K562 (cell line): ENCODE results near the gene ZNF391. TPM values are rescaled to one million over a fixed set of nuclear protein-coding genes. Genes with fewer than 3 reads are reported as not detected.
A peak's percentile ranks its signal among the peaks of the same experiment; 100 is the strongest.

Source experiments
- ATAC-seq: fragments of 200-7000 bp; cut with Tn5 transposase; 3 replicates; pipeline ENCODE4 v1.9.1; 2020; ENCODE audit warnings: moderate library complexity
- BruUV-seq: library from RNA; stranded (reverse); fragments of 400-500 nt; replicated peaks from 2 replicates; lab custom pipeline; 2021; lab: Mats Ljungman, UMichigan
- CTCF ChIA-PET: fragments of 300-600 bp; formaldehyde crosslinking; extraction: SDS; loops from one replicate; lab custom pipeline; 2021; ENCODE audit warnings: low intra/inter-chr PET ratio; lab: Yijun Ruan, JAX
- POLR2A ChIA-PET: fragments of 300-600, 350-650 bp; sonication (Branson Sonifier 250); formaldehyde crosslinking; extraction: SDS; loops from one replicate; lab custom pipeline; 2021; ENCODE audit warnings: antibody characterized with exemption, inconsistent platforms; lab: Yijun Ruan, JAX
- DNase-seq, 4 experiments: peaks; one replicate each; pipeline versions ENCODE4 v3.0.0 to v3.0.0-alpha.2; 2011 to 2018; ENCODE audit warnings: low spot score in 3 of 4, mixed read lengths in 3 of 4; ENCODE audit errors: extremely low read depth in 1 of 4
- FAIRE-seq: peaks from 2 replicates; lab custom pipeline; 2011; peaks lifted over from hg19 to GRCh38; lab: Jason Lieb, UNC
- H2AFZ ChIP-seq: 2 replicates; pipeline ENCODE4 v1.6.0; 2011; ENCODE audit warnings: low read depth, low read length, control low read depth, inconsistent platforms
- H3K27ac ChIP-seq: fragments of 200-600 bp; 3 replicates; pipeline ENCODE4 v1.8.0; 2011; ENCODE audit warnings: low read depth, mild to moderate bottlenecking, control low read depth, inconsistent platforms, low read length, moderate library complexity, mixed read lengths; ENCODE audit errors: extremely low read depth
- H3K27me3 ChIP-seq, 2 experiments: fragments of 300-600 bp in 1 of 2; 2 replicates in 1 of 2; 3 replicates in 1 of 2; pipeline versions ENCODE4 v1.6.0 to v1.8.0; 2011; ENCODE audit warnings: inconsistent platforms in 2 of 2, low read length in 2 of 2, mild to moderate bottlenecking in 1 of 2, mixed read lengths in 1 of 2, moderate library complexity in 1 of 2; ENCODE audit not compliant: control insufficient read depth in 2 of 2, insufficient read depth in 2 of 2
- H3K36me3 ChIP-seq: fragments of 300-600 bp; 3 replicates; pipeline ENCODE4 v1.8.0; 2011; ENCODE audit warnings: mild to moderate bottlenecking, low read length, inconsistent platforms; ENCODE audit not compliant: control insufficient read depth, insufficient read depth
- H3K4me1 ChIP-seq, 2 experiments: fragments of 200-600 bp in 1 of 2; replicated peaks in 1 of 2; 2 replicates in 1 of 2; 3 replicates in 1 of 2; pipeline versions ENCODE4 v1.5.1 to v1.8.0; 2011; ENCODE audit warnings: inconsistent platforms in 2 of 2, low read length in 2 of 2, mild to moderate bottlenecking in 1 of 2, mixed read lengths in 1 of 2, moderate library complexity in 1 of 2; ENCODE audit not compliant: control insufficient read depth in 2 of 2, insufficient read depth in 2 of 2
- H3K4me2 ChIP-seq: 2 replicates; pipeline ENCODE4 v1.6.1; 2011; ENCODE audit warnings: low read length, control low read depth, inconsistent platforms, mixed read lengths; ENCODE audit not compliant: insufficient read depth
- H3K4me3 ChIP-seq: fragments of 200-600 bp; sonication (generic), shearing (Covaris generic); 2 replicates; pipeline ENCODE4 v1.5.1; 2016; ENCODE audit warnings: control low read depth, inconsistent platforms
- H3K79me2 ChIP-seq: fragments of 200-600 bp; 3 replicates; pipeline ENCODE4 v1.8.0; 2011; ENCODE audit warnings: low read length, inconsistent platforms; ENCODE audit not compliant: control insufficient read depth, insufficient read depth
- H3K9ac ChIP-seq, 2 experiments: 2 replicates each; pipeline versions ENCODE4 v1.6.0 to v1.6.1; 2011; ENCODE audit warnings: low read depth in 2 of 2, low read length in 2 of 2, control low read depth in 1 of 2, inconsistent platforms in 1 of 2, mild to moderate bottlenecking in 1 of 2, mixed read lengths in 1 of 2; ENCODE audit not compliant: insufficient read depth in 1 of 2
- H3K9me1 ChIP-seq: one replicate; pipeline ENCODE4 v1.6.0; 2011; ENCODE audit warnings: inconsistent platforms, mild to moderate bottlenecking, low read length, moderate library complexity; ENCODE audit not compliant: control insufficient read depth, insufficient read depth
- H3K9me3 ChIP-seq: replicated peaks from 2 replicates; pipeline ENCODE4 v1.5.1; 2011; ENCODE audit warnings: low read depth, low read length, inconsistent platforms; ENCODE audit not compliant: control insufficient read depth, insufficient read depth
- H4K20me1 ChIP-seq: replicated peaks from 2 replicates; pipeline ENCODE4 v1.6.1; 2011; ENCODE audit warnings: low read length, inconsistent platforms, mixed read lengths; ENCODE audit not compliant: control insufficient read depth, insufficient read depth
- DMBX1 ChIP-seq: fragments of 250-450 bp; sonication (Bioruptor Pico); IDR thresholded peaks from 2 replicates; pipeline ENCODE4 v1.8.0; 2022; ENCODE audit warnings: inconsistent platforms, mild to moderate bottlenecking, moderate library complexity, borderline replicate concordance
- FOXA3 ChIP-seq, 2 experiments: fragments of 450-650 bp in 1 of 2; sonication (generic) in 1 of 2; formaldehyde crosslinking; IDR thresholded peaks in 1 of 2; conservative IDR thresholded peaks in 1 of 2; 2 replicates each; pipeline versions ENCODE4 v1.4.0 to v1.8.0; 2020 to 2022; ENCODE audit warnings: mild to moderate bottlenecking in 2 of 2, missing genetic modification reagents in 1 of 2
- FOXM1 ChIP-seq, 2 experiments: fragments of 450-650 bp in 1 of 2; sonication (generic) in 1 of 2; formaldehyde crosslinking in 1 of 2; IDR thresholded peaks; 2 replicates each; pipeline versions ENCODE4 v1.6.1 to v1.9.0; 2017 to 2022; ENCODE audit warnings: low read depth in 2 of 2, mild to moderate bottlenecking in 2 of 2, missing genetic modification reagents in 1 of 2, moderate library complexity in 1 of 2
- ZNF175 ChIP-seq: fragments of 200-800 bp; sonication (Bioruptor generic); IDR thresholded peaks from 2 replicates; pipeline ENCODE4 v1.6.1; 2016; ENCODE audit warnings: low read depth, mild to moderate bottlenecking, missing genetic modification characterization, missing compliant biosample characterization
- ZNF263 ChIP-seq: sonication (generic); formaldehyde crosslinking; IDR thresholded peaks from 2 replicates; pipeline ENCODE4 v1.8.0; 2022; ENCODE audit warnings: mild to moderate bottlenecking, missing genetic modification reagents, borderline replicate concordance
- WGBS: fragments of 100-300 bp; shearing (Covaris generic); methylation state at CpG from one replicate; pipeline ENCODE4 v1.1.6; 2016; ENCODE audit warnings: low coverage, mixed read lengths; ENCODE audit not compliant: insufficient coverage; ENCODE audit errors: missing lambda C conversion rate; 5-methylcytosine and 5-hydroxymethylcytosine counted together
- in situ Hi-C: fragments of 300-500 bp; cut with MboI; formaldehyde crosslinking; loops from 4 replicates; pipeline ENCODE4 v1.15.0; 2018; ENCODE audit warnings: inconsistent platforms, mixed read lengths
- intact Hi-C: fragments of 100-400 bp; cut with micrococcal nuclease; formaldehyde crosslinking; loops from 2 replicates; pipeline ENCODE4 v1.14.2; 2022
- polyA plus RNA-seq, 8 experiments: library from polyadenylated mRNA; depleted of rRNA in 4 of 8; stranded (reverse) in 5 of 8; unstranded in 3 of 8; fragments of >200 nt; fragmentation: Nextera tagmentation in 2 of 8; fragmentation: Illumina TruSeq in 1 of 8; extraction: Ambion mirVana in 2 of 8; extraction: Trizol in 1 of 8; gene quantifications; 2 replicates each; pipeline versions ENCODE4 v1.2.1 to v1.2.3, GENCODE V29; 2011 to 2014; ENCODE audit warnings: inconsistent platforms in 1 of 8, missing spikeins in 1 of 8
- total RNA-seq, 7 experiments: library from RNA; depleted of rRNA in 6 of 7; stranded (reverse); fragments of >200 nt in 6 of 7; fragmentation: Illumina TruSeq in 2 of 7; extraction: Trizol in 2 of 7; gene quantifications; 2 replicates each; pipeline versions ENCODE4 v1.2.1 to v1.2.3, GENCODE V29; 2011 to 2021; ENCODE audit warnings: low replicate concordance in 1 of 7
- TF ChIP-seq, protein P1 (sequence below): fragments of 450-650 bp; IDR thresholded peaks from 2 replicates; pipeline ENCODE4 v1.6.1; 2018; ENCODE audit not compliant: partially characterized antibody

The ZNF391 gene
- total and polyA plus RNA-seq, 9 of the 15 experiments (the other 6 are each of a cell fraction or from before 2014, with no cell fraction given) = 2.3 to 10.1 (median 5.8) TPM

DNA sequence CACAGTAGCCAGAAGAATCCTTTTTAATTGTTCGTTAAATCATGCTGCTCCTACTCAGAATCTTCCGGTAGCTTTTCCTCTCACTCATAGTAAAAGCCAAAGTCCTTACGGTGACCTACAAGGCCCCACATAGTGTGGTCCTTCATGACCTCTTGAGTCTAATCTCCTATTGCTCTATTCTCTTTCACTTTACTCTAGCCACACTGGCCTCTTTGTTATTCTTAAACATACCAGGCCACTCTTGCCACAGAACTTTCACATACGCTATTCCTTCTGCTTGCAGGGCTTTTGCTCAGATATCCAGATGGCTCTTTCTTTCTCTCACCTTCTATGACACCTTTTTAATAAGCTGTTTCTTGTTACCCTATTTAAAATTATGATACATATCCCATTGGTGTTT lies 25.7 kb downstream of the ZNF391 start:
- no peak overlapping the region for H3K4me3 ChIP-seq
- BruUV-seq = no TSS peak
- TF ChIP-seq ZNF263 = no peak
- no peak for TF ChIP-seq ZNF175
- TF ChIP-seq DMBX1 (CRISPR knock-in tag) = no peak
- no peak for TF ChIP-seq FOXM1 (IDR thresholded peaks at IDR 0.05; ENCODE audit: low read depth)
- TF ChIP-seq FOXM1 (CRISPR knock-in tag; IDR thresholded peaks at IDR 0.05; ENCODE audit: low read depth) = no peak
- TF ChIP-seq, protein P1, sequence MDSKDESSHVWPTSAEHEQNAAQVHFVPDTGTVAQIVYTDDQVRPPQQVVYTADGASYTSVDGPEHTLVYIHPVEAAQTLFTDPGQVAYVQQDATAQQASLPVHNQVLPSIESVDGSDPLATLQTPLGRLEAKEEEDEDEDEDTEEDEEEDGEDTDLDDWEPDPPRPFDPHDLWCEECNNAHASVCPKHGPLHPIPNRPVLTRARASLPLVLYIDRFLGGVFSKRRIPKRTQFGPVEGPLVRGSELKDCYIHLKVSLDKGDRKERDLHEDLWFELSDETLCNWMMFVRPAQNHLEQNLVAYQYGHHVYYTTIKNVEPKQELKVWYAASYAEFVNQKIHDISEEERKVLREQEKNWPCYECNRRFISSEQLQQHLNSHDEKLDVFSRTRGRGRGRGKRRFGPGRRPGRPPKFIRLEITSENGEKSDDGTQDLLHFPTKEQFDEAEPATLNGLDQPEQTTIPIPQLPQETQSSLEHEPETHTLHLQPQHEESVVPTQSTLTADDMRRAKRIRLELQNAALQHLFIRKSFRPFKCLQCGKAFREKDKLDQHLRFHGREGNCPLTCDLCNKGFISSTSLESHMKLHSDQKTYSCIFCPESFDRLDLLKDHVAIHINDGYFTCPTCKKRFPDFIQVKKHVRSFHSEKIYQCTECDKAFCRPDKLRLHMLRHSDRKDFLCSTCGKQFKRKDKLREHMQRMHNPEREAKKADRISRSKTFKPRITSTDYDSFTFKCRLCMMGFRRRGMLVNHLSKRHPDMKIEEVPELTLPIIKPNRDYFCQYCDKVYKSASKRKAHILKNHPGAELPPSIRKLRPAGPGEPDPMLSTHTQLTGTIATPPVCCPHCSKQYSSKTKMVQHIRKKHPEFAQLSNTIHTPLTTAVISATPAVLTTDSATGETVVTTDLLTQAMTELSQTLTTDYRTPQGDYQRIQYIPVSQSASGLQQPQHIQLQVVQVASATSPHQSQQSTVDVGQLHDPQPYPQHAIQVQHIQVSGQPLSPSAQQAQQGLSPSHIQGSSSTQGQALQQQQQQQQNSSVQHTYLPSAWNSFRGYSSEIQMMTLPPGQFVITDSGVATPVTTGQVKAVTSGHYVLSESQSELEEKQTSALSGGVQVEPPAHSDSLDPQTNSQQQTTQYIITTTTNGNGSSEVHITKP = peak; percentile 78
- TF ChIP-seq FOXA3 (CRISPR knock-in tag; conservative IDR thresholded peaks at IDR 0.05 in 1 of 2, IDR thresholded peaks at IDR 0.05 in 1 of 2) = no peak
- DNase-seq = no peak
- peak overlapping the region; percentile 46; the same call in 1 of the 2 replicates for H2AFZ ChIP-seq
- intact Hi-C loops (no loop called here), in situ Hi-C loops (no loop called here)
- 52% methylated on average over 4 of the region's 4 CpGs for WGBS
- CTCF ChIA-PET = interaction anchor here (0.5 kb wide), 1 partner anchor 1318 kb away, joined by 5 read pairs; no protein-coding TSS in a partner anchor
- peaks cover 0 to 6% of the 10 kb centered on the region in 2 experiments; a peak in 2 of 5 replicates for H3K4me1 ChIP-seq
- POLR2A ChIA-PET = no interaction called here
- no peak for FAIRE-seq
- ATAC-seq = no peak; the same call in 2 of the 3 replicates
- H3K79me2 ChIP-seq = no peaks in the 10 kb centered on the region
- H3K9me1 ChIP-seq = no peaks in the 10 kb centered on the region
- no peaks in the 10 kb centered on the region for H3K36me3 ChIP-seq
- no peaks in the 10 kb centered on the region for H3K27me3 ChIP-seq
- H4K20me1 ChIP-seq = no peaks in the 10 kb centered on the region
- no peaks in the 10 kb centered on the region; the same call in 1 of the 2 replicates for H3K9me3 ChIP-seq
- no peak overlapping the region for H3K4me2 ChIP-seq
- no peak overlapping the region; the same call in 2 of the 3 replicates for H3K27ac ChIP-seq
- H3K9ac ChIP-seq = no peak overlapping the region
